ENCODE measurements around the gene RPS6KA4.

Gene RPS6KA4

DNA sequence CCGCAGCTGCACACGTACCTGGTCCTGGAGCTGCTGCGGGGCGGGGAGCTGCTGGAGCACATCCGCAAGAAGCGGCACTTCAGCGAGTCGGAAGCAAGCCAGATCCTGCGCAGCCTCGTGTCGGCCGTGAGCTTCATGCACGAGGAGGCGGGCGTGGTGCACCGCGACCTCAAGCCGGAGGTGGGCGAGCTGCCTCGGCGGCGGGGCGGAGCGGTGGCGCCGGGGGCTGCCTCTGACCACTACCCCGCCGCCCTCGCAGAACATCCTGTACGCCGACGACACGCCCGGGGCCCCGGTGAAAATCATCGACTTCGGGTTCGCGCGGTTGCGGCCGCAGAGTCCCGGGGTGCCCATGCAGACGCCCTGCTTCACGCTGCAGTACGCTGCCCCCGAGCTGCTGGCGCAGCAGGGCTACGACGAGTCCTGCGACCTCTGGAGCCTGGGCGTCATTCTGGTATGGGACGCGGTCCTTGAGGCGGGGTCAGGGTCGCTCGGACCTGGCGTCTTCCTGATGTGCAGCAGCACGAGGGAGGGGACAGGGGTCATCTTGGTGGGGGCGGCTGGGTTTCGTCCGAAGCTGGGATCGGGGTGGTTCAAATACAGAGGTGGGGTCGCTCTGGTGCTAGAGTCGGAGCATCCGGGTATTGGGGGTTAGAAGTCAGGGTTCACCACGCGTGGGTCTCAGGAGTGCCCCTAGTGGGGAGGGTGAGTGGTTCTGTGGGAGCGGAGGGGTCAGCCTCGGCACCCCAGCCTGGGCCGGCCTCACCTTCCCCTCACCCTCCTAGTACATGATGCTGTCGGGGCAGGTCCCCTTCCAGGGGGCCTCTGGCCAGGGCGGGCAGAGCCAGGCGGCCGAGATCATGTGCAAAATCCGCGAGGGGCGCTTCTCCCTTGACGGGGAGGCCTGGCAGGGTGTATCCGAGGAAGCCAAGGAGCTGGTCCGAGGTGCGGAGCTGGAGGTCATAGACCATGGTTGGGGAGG, 10.8 kb downstream of the RPS6KA4 start:
- no peak for DNase-seq

DNA sequence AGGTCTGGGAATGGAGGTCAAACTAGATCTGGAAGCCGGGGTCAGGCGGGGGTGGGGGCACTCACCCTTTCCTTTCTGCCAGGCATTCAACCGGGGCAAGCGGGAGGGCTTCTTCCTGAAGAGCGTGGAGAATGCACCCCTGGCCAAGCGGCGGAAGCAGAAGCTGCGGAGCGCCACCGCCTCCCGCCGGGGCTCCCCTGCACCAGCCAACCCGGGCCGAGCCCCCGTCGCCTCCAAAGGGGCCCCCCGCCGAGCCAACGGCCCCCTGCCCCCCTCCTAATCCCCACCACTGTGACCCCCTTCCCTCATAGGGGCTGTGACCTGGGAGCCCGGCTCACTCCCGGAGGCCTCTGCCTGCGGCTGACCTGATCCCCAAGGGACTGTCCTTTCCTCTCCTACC, 12.2 kb downstream of the RPS6KA4 start:
- DNase-seq = no peak

DNA sequence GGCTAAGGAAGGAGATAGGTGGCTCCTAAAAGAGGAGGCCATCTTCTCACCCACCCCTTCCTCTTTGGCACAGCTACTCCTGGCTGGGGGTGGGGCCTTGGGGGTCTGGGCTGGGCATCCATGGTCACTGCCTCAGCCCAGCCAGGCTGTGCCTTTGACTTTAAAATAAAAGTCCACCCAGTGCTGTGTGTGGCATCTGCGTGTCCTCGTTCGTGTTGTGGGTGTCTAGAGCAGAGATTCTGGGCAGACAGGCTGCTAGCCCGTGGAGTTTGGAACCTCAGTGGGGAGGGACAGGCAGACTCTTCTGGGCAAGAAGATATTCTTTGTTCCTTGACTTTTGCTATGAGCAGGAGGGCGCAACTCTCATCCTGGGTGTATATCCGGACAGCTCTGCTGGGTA, 13.1 kb downstream of the RPS6KA4 start:
- DNase-seq = no peak

GRCh38 chr11:64372802-64373597, 14.0 kb downstream of the RPS6KA4 start:
- no peak for DNase-seq

DNA sequence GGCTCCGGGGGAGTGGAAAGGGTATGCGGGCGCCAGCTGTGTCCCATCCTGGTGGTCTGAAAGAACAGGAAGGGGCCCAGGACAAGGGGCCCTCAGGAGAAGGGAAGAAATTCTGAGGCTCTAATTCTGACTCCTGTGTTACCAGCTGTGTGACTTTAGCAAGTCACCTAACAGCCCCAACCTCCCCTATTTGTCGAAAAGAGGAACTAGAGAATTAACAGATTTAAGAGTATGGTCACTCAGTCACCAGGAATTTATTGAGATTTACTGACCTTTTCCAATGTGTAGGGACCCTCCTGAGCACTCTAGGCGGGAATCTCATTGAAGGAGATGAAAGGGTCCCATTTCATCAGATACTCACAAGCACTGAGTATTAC, 14.6 kb downstream of the RPS6KA4 start:
- DNase-seq = no peak

- no peak for DNase-seq
Observed at GRCh38 chr11:64376071-64376470, 17.1 kb downstream of the RPS6KA4 start.

- DNase-seq = no peak
Observed at GRCh38 chr11:64378335-64378880, 19.4 kb downstream of the RPS6KA4 start.

- DNase-seq = no peak
Observed at GRCh38 chr11:64379160-64379559, 20.2 kb downstream of the RPS6KA4 start.

- no peak for DNase-seq
Observed at GRCh38 chr11:64379817-64380709, 21.1 kb downstream of the RPS6KA4 start.

DNA sequence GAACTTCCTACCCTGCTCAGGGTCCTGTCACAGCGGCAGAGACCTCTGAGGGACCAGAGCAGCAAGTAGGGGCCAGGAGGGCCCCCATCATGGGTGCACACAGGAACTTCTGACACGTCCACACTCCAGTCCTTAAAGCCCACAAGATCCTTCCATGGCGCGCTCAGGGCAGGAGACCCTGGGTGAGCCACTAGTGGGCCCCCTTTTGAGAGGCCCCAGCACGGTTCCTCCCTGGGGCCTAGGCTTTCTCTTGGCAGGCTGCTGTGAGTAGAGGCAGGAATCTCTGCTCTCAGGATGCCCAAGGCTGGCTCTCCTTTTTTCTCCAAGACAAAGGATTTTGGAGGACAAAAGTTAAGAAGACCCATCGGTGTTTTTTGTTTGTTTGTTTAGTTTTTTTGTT, 22.4 kb downstream of the RPS6KA4 start:
- no peak for DNase-seq

DNA sequence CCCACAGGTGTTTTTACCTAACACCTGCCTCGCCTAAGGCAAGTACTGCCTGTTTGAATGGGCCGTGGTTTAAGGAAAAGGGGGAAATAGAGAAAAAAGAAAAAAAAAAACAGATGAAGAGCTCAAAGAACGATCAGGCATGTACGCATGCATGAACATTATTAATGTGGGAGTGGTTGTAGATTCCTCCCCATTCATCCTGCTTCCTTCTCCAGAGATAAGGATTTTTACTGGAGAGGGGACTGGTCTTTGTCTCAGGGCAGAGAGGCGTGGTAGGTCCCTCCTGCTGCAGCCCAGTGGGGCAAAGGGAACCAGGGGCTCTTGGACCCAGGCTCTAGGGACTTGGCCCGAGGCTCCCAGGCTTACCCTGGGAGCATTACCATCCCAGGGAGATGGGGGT, 23.1 kb downstream of the RPS6KA4 start:
- no peak for DNase-seq

GRCh38 chr11:64382586-64382985, 23.6 kb downstream of the RPS6KA4 start:
- DNase-seq = no peak

DNA sequence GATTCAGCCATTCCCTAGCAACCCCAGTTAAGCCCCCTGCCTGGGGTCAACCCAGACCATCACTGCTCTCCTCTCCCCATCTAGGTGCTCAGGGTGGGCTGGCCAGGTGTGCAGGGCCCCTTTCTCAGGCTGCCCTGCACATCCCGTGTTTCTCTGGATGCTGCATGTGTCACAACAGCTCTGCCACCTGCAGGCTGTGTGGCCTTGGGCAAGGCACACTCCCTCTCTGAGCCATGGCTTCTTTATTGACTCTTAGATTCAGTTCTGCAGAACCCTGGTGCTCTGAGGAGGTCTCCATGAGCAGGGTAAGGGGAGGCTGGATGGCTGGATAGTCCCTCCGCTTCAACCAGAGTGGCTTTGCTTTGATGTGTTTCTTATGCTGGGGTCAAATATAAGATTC, 24.6 kb downstream of the RPS6KA4 start:
- no peak for DNase-seq

GRCh38 chr11:64384028-64384737, 25.2 kb downstream of the RPS6KA4 start:
- no peak for DNase-seq

GRCh38 chr11:64384981-64385944, 26.3 kb downstream of the RPS6KA4 start:
- peak; percentile 14 for DNase-seq

GRCh38 chr11:64385945-64386704, 27.2 kb downstream of the RPS6KA4 start:
- DNase-seq = peak; percentile 19

- DNase-seq = no peak
Observed at GRCh38 chr11:64387916-64388315, 29.0 kb downstream of the RPS6KA4 start.

DNA sequence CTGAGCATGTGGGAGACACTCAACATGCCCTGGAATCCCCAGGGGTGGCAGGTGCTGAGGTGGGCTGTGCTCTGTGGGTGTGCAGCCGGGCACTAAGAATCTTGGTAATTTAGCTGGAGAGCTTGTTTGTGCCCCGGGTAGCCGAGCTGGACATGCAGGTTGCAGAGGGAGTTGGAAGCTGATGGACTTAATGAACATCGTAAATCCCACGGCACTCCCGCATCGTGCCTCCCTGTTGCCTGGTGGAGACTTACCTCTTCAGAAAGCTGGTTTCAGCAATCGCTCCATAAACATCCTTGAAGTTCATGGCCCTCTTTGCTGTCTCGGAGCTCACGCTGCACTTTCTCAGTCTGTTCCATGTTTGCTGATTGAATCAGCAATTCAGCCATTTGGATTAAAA, 29.9 kb downstream of the RPS6KA4 start:
- DNase-seq = no peak

DNA sequence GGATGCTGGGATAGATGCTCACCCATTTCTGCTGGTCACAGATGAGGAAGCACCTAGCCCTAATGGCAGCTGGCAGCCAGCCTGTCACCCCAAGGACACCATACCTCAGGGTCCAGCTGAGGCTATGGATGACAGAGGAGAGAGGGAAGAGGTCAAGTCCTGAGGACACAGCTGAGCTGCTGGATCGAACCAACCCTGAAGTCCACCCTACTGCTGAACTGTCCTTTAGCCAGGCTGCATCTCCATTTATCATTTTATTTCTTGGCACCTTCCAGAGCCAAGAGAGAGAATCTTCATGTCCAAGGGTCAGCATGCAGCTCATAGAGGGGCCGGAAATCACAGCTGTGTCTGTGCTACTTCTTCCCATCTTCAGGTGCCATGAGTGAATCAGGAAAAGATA, 30.9 kb downstream of the RPS6KA4 start:
- no peak for DNase-seq

- no peak for DNase-seq
Observed at GRCh38 chr11:64390558-64390957, 31.6 kb downstream of the RPS6KA4 start.

Data from CD4-positive, alpha-beta T cell treated with Interferon gamma for 1 hour (primary cell).